K562 (cell line): ENCODE data around the gene ZIC2. TPM values are rescaled to one million over a fixed set of nuclear protein-coding genes. Genes with fewer than 3 reads are reported as not detected.
A peak's percentile ranks its signal among the peaks of the same experiment; 100 is the strongest.

Experiments
- C11orf30 ChIP-seq: fragments of 450-650 bp; IDR thresholded peaks from 2 replicates; pipeline ENCODE4 v1.6.1; 2016; ENCODE audit warnings: low read depth, mild to moderate bottlenecking
- CBFA2T3 ChIP-seq: fragments of 450-650 bp; IDR thresholded peaks from 2 replicates; pipeline ENCODE4 v1.6.1; 2017
- GABPA ChIP-seq: fragments of 200-800 bp; sonication (Bioruptor generic); conservative IDR thresholded peaks from 2 replicates; pipeline ENCODE4 v1.6.1; 2016; ENCODE audit warnings: low read depth, missing genetic modification characterization, missing compliant biosample characterization
- MBD2 ChIP-seq: sonication (generic); IDR thresholded peaks from 2 replicates; pipeline ENCODE4 v1.6.1; 2016; ENCODE audit warnings: low read depth, borderline replicate concordance
- MCM7 ChIP-seq, 2 experiments: fragments of 450-650 bp; IDR thresholded peaks; 2 replicates each; pipeline ENCODE4 v1.6.1; 2016 to 2018
- NONO ChIP-seq, 2 experiments: fragments of 200-400 bp in 1 of 2; fragments of 450-650 bp in 1 of 2; formaldehyde crosslinking in 1 of 2; IDR thresholded peaks; 2 replicates each; pipeline ENCODE4 v1.6.1; 2017; ENCODE audit warnings: low read depth in 2 of 2, mild to moderate bottlenecking in 2 of 2, moderate library complexity in 2 of 2, low read length in 1 of 2
- TBP ChIP-seq: optimal IDR thresholded peaks from 2 replicates; pipeline ENCODE3; 2011; ENCODE audit warnings: low read depth, low read length, improper control_type of control experiment
- ZNF586 ChIP-seq: fragments of 450-650 bp; formaldehyde crosslinking; conservative IDR thresholded peaks from 2 replicates; pipeline ENCODE4 v1.4.0; 2020; ENCODE audit warnings: mild to moderate bottlenecking, moderate library complexity
- polyA plus RNA-seq, 8 experiments: library from polyadenylated mRNA; depleted of rRNA in 4 of 8; stranded (reverse) in 5 of 8; unstranded in 3 of 8; fragments of >200 nt; fragmentation: Nextera tagmentation in 2 of 8; fragmentation: Illumina TruSeq in 1 of 8; extraction: Ambion mirVana in 2 of 8; extraction: Trizol in 1 of 8; gene quantifications; 2 replicates each; pipeline versions ENCODE4 v1.2.1 to v1.2.3, GENCODE V29; 2011 to 2014; ENCODE audit warnings: inconsistent platforms in 1 of 8, missing spikeins in 1 of 8
- total RNA-seq, 7 experiments: library from RNA; depleted of rRNA in 6 of 7; stranded (reverse); fragments of >200 nt in 6 of 7; fragmentation: Illumina TruSeq in 2 of 7; extraction: Trizol in 2 of 7; gene quantifications; 2 replicates each; pipeline versions ENCODE4 v1.2.1 to v1.2.3, GENCODE V29; 2011 to 2021; ENCODE audit warnings: low replicate concordance in 1 of 7
- TF ChIP-seq, protein P1 (sequence below): fragments of 250-450 bp; sonication (Bioruptor Pico); IDR thresholded peaks from 2 replicates; pipeline ENCODE4 v1.5.0; 2020; ENCODE audit warnings: mild to moderate bottlenecking, borderline replicate concordance
- TF ChIP-seq, protein P2 (sequence below): sonication (generic); formaldehyde crosslinking; IDR thresholded peaks from 2 replicates; pipeline ENCODE4 v1.8.0; 2022; ENCODE audit warnings: mild to moderate bottlenecking, low read depth, missing genetic modification reagents
- TF ChIP-seq, protein P3 (sequence below): fragments of 250-450 bp; sonication (Bioruptor Pico); IDR thresholded peaks from 2 replicates; pipeline ENCODE4 v1.9.0; 2021; ENCODE audit warnings: mild to moderate bottlenecking
- TF ChIP-seq, protein P4 (sequence below): fragments of 250-450 bp; sonication (Bioruptor Pico); IDR thresholded peaks from 2 replicates; pipeline ENCODE4 v1.8.0; 2022; ENCODE audit warnings: moderate library complexity, mild to moderate bottlenecking, inconsistent platforms
- TF ChIP-seq, protein P5 (sequence below): sonication (generic); formaldehyde crosslinking; IDR thresholded peaks from 2 replicates; pipeline ENCODE4 v1.8.1; 2023; ENCODE audit warnings: mild to moderate bottlenecking, missing genetic modification reagents
- TF ChIP-seq, protein P6 (sequence below): sonication (generic); formaldehyde crosslinking; IDR thresholded peaks from 2 replicates; pipeline ENCODE4 v1.9.0; 2022; ENCODE audit warnings: mild to moderate bottlenecking, missing genetic modification reagents
- TF ChIP-seq, protein P7 (sequence below): fragments of 450-650 bp; formaldehyde crosslinking; IDR thresholded peaks from 2 replicates; pipeline ENCODE4 v1.4.0; 2020; ENCODE audit warnings: mild to moderate bottlenecking

Gene ZIC2
- total and polyA plus RNA-seq, 9 of the 15 experiments (the other 6 are each of a cell fraction or from before 2014, with no cell fraction given), result 1.8 to 18.0 (median 4.5) TPM

DNA sequence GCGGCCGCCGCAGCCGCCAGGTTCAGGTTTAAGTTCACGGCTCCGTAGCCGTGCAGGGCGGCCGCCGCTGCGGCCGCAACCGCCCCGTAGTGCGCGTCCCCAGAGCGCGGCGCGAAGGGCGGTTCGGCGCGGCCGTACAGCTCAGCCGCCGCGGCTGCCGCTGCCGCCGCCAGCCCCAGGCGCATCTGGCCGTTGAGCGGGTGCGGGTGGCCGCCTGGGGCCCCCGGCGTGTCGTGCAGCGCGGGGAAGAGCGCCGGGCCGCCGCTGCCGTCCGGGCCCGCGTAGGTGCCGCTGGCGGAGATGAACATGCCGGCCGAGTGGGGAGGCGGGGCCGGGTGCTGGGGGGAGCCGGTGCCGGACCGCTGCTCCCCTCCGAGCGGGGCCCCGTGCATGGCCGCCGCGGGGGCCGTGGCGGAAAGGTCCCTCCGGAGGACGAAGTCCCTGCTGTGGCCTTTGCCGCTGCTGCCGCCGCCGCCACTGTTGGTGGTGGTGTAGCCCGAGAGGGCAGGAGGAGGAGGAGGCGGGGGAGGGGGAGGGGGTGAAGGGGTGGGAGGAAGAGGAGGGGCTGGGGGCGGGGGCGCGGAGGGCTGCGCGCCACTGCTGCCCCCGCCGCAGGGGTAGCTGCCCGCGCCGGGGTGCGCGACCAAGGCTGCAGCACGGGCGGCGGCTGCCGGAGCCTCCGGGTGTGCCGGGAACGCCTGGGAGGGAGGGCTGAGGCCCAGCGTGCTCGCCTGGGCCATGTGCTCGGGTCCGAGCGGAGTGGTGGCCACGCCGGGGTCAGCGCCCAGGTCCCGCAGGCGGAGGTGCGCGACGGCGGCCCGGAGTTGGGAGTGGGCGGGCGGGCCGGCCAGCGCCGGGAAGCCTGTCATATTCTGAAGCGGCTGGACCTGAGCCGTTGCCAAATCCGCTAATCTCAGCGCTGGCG lies 10.7 kb upstream of the ZIC2 start (continued):
- no peak for TF ChIP-seq ZNF586 (CRISPR knock-in tag)
- TF ChIP-seq, protein P1, sequence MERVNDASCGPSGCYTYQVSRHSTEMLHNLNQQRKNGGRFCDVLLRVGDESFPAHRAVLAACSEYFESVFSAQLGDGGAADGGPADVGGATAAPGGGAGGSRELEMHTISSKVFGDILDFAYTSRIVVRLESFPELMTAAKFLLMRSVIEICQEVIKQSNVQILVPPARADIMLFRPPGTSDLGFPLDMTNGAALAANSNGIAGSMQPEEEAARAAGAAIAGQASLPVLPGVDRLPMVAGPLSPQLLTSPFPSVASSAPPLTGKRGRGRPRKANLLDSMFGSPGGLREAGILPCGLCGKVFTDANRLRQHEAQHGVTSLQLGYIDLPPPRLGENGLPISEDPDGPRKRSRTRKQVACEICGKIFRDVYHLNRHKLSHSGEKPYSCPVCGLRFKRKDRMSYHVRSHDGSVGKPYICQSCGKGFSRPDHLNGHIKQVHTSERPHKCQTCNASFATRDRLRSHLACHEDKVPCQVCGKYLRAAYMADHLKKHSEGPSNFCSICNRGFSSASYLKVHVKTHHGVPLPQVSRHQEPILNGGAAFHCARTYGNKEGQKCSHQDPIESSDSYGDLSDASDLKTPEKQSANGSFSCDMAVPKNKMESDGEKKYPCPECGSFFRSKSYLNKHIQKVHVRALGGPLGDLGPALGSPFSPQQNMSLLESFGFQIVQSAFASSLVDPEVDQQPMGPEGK (CRISPR knock-in tag), result no peak
- no peak for TF ChIP-seq MBD2
- TF ChIP-seq, protein P2, sequence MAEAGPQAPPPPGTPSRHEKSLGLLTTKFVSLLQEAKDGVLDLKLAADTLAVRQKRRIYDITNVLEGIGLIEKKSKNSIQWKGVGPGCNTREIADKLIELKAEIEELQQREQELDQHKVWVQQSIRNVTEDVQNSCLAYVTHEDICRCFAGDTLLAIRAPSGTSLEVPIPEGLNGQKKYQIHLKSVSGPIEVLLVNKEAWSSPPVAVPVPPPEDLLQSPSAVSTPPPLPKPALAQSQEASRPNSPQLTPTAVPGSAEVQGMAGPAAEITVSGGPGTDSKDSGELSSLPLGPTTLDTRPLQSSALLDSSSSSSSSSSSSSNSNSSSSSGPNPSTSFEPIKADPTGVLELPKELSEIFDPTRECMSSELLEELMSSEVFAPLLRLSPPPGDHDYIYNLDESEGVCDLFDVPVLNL, result no peak
- TF ChIP-seq, protein P3, sequence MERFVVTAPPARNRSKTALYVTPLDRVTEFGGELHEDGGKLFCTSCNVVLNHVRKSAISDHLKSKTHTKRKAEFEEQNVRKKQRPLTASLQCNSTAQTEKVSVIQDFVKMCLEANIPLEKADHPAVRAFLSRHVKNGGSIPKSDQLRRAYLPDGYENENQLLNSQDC (CRISPR knock-in tag), result no peak
- TF ChIP-seq NONO (IDR thresholded peaks at IDR 0.05; ENCODE audit: low read depth in 2 of 2, low read length in 1 of 2), result 0 out of 4 replicates have a peak, but pooled peaks of 1 of the 2 experiments have one; percentile 33
- TF ChIP-seq, protein P4, sequence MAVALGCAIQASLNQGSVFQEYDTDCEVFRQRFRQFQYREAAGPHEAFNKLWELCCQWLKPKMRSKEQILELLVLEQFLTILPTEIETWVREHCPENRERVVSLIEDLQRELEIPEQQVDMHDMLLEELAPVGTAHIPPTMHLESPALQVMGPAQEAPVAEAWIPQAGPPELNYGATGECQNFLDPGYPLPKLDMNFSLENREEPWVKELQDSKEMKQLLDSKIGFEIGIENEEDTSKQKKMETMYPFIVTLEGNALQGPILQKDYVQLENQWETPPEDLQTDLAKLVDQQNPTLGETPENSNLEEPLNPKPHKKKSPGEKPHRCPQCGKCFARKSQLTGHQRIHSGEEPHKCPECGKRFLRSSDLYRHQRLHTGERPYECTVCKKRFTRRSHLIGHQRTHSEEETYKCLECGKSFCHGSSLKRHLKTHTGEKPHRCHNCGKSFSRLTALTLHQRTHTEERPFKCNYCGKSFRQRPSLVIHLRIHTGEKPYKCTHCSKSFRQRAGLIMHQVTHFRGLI (CRISPR knock-in tag), result no peak
- TF ChIP-seq C11orf30, result no peak
- peak; percentile 6 for TF ChIP-seq TBP
- TF ChIP-seq MCM7 (IDR thresholded peaks at IDR 0.05), result no peak
- TF ChIP-seq, protein P5, sequence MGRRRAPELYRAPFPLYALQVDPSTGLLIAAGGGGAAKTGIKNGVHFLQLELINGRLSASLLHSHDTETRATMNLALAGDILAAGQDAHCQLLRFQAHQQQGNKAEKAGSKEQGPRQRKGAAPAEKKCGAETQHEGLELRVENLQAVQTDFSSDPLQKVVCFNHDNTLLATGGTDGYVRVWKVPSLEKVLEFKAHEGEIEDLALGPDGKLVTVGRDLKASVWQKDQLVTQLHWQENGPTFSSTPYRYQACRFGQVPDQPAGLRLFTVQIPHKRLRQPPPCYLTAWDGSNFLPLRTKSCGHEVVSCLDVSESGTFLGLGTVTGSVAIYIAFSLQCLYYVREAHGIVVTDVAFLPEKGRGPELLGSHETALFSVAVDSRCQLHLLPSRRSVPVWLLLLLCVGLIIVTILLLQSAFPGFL (CRISPR knock-in tag), result no peak
- TF ChIP-seq, protein P6, sequence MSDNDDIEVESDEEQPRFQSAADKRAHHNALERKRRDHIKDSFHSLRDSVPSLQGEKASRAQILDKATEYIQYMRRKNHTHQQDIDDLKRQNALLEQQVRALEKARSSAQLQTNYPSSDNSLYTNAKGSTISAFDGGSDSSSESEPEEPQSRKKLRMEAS (CRISPR knock-in tag), result peak; percentile 74
- TF ChIP-seq, protein P7, sequence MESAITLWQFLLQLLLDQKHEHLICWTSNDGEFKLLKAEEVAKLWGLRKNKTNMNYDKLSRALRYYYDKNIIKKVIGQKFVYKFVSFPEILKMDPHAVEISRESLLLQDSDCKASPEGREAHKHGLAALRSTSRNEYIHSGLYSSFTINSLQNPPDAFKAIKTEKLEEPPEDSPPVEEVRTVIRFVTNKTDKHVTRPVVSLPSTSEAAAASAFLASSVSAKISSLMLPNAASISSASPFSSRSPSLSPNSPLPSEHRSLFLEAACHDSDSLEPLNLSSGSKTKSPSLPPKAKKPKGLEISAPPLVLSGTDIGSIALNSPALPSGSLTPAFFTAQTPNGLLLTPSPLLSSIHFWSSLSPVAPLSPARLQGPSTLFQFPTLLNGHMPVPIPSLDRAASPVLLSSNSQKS (CRISPR knock-in tag), result no peak
- TF ChIP-seq CBFA2T3, result no peak
- no peak for TF ChIP-seq GABPA (tag)
